ENCODE measurements around the gene SAMD11. TPM values are rescaled to one million over a fixed set of nuclear protein-coding genes. Genes with fewer than 3 reads are reported as not detected.

The SAMD11 gene
- total and polyA plus RNA-seq, 9 donors = 0.85 to 10.6 (median 2.3) TPM

DNA sequence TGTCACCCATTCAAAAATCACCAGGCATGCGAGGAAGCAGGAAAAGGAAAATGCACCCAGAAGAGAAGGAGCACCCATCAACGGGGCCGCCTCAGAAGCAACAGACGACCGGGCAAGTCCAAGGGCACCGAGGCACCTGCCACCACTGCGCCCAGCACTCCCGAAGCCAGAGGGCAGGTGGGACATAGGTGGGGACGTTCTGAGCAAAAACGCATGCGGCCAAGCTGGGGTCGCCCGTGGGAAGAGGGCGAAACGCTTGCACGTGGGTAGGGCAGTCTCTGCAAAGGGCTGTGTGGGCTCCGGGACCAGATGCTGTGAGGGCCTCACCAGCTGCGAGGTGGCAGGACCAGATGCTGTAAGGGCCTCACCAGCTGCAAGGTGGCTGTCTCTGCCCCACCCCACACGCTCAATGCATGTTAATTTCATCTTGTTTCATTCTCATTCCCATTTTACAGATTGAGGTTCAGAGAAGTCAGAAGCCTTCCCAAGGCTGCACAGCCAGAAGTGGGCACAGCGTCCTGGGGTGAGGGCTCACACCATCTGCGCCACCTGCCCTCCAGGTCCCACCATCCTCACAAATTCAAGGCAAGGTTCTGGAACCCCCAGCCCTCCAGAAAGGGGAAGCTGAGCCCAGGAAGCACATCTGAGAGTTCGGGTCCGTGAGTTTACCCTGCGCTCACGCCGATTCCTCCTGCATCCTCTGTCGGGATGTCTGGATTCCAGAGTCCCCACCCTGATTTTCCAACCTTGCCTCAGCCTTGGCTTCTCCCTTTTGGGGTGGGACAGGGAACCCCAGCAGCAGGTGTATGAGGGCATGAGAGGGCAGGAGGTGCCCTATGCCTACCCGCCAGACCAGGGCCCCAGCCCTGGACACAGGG lies 8.2 kb upstream of the SAMD11 start:
- H3K4me1 ChIP-seq (ENCODE audit: insufficient read depth) = peaks cover 6% of the 10 kb centered on the region
- H3K27me3 ChIP-seq = no peaks in the 10 kb centered on the region
- H3K9me3 ChIP-seq = no peaks in the 10 kb centered on the region
- no peak overlapping the region for H3K4me3 ChIP-seq
- 70 to 75% (median 71%) methylated on average over 28 of the region's 28 CpGs for WGBS, 3 donors
- TF ChIP-seq EP300 (IDR thresholded peaks at IDR 0.05) (no peak), POLR2A (IDR thresholded peaks at IDR 0.05) (no peak)
- TF ChIP-seq, protein P1, sequence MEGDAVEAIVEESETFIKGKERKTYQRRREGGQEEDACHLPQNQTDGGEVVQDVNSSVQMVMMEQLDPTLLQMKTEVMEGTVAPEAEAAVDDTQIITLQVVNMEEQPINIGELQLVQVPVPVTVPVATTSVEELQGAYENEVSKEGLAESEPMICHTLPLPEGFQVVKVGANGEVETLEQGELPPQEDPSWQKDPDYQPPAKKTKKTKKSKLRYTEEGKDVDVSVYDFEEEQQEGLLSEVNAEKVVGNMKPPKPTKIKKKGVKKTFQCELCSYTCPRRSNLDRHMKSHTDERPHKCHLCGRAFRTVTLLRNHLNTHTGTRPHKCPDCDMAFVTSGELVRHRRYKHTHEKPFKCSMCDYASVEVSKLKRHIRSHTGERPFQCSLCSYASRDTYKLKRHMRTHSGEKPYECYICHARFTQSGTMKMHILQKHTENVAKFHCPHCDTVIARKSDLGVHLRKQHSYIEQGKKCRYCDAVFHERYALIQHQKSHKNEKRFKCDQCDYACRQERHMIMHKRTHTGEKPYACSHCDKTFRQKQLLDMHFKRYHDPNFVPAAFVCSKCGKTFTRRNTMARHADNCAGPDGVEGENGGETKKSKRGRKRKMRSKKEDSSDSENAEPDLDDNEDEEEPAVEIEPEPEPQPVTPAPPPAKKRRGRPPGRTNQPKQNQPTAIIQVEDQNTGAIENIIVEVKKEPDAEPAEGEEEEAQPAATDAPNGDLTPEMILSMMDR (IDR thresholded peaks at IDR 0.05) = no peak
- DNase-seq = no peak
- intact Hi-C loops (cut with DNase I) = no loop called here
- no peaks in the 10 kb centered on the region for H3K36me3 ChIP-seq
- H3K27ac ChIP-seq = no peak overlapping the region

DNA sequence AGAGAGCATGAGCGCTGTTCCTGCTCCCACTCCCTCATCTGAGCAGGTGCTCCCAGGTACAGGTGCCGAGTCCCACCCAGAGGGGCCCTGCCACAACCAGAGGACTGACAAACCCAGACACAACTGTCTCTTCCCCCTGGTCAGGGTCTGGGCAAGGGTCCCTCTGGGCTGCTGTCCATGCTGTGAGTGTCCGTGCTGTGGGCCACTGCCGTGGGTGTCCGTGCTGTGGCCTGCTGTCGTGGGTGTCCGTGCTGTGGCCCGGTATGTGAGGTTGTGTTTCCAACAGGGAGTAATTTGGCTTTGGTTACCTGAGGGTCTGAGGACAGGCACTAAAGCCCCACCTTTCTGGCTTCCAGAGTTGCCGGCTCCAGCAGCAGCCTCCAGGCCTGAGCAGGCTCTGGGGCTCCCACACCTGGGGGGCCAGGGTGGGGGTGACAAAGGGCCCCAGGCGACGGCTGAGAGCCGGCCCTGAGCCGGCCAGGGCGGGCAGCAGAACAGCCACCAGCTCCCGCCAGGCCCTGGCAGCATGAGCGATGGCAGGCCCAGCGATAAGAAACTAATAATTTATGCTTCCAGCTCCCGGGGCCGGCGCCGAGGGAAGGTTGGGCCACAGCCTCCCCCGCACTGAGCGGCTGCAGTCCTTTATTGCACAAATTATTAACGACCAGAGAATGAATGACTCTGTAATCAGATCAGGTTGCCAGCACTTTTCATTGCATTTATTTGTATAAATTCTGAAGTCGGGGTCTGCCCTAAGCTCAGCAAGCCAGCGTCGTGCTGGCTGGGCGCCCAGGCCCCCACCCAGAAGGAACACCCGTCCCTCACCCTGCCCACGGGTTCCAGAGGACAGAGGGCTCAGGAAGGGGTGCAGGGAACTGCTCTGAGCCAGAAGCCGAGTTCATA lies 7.3 kb upstream of the SAMD11 start:
- peaks cover 11% of the 10 kb centered on the region for H3K4me1 ChIP-seq (ENCODE audit: insufficient read depth)
- no peaks in the 10 kb centered on the region for H3K36me3 ChIP-seq
- H3K4me3 ChIP-seq = no peak overlapping the region
- intact Hi-C loops (cut with DNase I) = no loop called here
- DNase-seq = peak in 1 of 5 donors; percentile 16
- no peaks in the 10 kb centered on the region for H3K27me3 ChIP-seq
- TF ChIP-seq, protein P1 (IDR thresholded peaks at IDR 0.05) = no peak
- no peak for TF ChIP-seq POLR2A (IDR thresholded peaks at IDR 0.05)
- no peak for TF ChIP-seq EP300 (IDR thresholded peaks at IDR 0.05)
- H3K27ac ChIP-seq = no peak overlapping the region
- 8 to 10% (median 9%) methylated on average over 26 to 31 of the region's 31 CpGs for WGBS, 3 donors
- H3K9me3 ChIP-seq = no peaks in the 10 kb centered on the region

DNA sequence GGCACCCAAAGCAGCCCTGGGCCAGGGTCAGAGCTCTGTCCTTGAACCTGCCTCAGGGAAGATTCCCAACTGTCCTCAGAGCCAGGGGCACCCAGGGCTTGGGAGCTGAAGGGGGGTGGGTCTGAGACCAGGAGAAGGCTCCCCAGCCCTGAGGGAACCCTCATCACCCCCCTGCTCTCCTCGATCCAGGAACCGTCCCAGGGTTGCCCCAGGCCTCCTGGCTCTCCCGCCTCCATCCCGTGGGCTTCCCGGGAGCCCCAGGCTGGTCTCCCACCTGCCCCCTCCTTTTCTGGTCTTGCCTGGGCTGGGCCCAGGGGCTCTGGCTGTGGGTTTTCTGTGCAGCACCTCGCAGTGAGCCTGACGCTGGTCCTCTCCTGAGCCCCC lies 6.7 kb upstream of the SAMD11 start:
- peak in 1 of 5 donors; percentile 9 for DNase-seq
- TF ChIP-seq EP300 (IDR thresholded peaks at IDR 0.05) (no peak), POLR2A (IDR thresholded peaks at IDR 0.05) (no peak)
- TF ChIP-seq, protein P1 (IDR thresholded peaks at IDR 0.05) = no peak
- 11 to 22% (median 15%) methylated on average over 6 to 7 of the region's 7 CpGs for WGBS, 3 donors
- Histone ChIP-seq H3K27me3 (no peaks in the 10 kb centered on the region), H3K36me3 (no peaks in the 10 kb centered on the region), H3K4me1 (ENCODE audit: insufficient read depth) (peaks cover 11% of the 10 kb centered on the region), H3K27ac (no peak overlapping the region), H3K4me3 (no peak overlapping the region), H3K9me3 (no peaks in the 10 kb centered on the region)
- intact Hi-C loops (cut with DNase I) = no loop called here

DNA sequence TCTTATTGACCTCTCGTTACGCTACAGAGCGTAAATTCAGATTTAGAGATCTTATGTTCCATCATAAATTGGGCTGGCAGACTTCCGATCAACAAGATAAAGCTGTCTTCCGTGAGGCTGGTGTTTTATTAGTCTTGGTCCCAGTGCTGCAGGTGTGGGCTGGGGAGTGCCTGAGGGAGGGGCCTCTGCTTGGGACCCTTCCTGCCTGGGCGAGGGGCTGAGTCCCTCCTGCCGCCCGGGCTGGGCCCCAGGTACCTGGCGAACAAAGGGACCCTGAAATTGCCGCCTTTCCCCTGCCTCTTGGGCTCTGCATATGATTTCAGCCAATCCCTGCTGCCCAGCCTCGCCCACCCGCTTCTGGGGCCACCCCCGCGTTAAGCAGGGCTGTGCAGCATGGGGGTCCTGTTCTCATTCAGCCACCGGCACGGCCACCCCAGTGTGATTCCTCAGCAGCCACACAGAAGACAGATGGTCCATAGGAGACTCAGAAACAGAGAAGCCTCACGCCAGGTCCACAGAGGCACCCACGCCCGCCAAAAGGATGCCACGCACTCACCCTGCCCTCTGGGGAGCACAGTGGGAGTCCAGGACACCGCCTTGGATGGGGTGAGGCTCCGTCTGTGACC lies 6.1 kb upstream of the SAMD11 start:
- Histone ChIP-seq H3K27me3 (no peaks in the 10 kb centered on the region), H3K4me3 (no peak overlapping the region), H3K27ac (no peak overlapping the region), H3K4me1 (ENCODE audit: insufficient read depth) (peaks cover 11% of the 10 kb centered on the region), H3K36me3 (no peaks in the 10 kb centered on the region), H3K9me3 (no peaks in the 10 kb centered on the region)
- peak in 1 of 5 donors; percentile 6 for DNase-seq
- 24 to 45% (median 41%) methylated on average over 22 of the region's 22 CpGs for WGBS, 3 donors
- no peak for TF ChIP-seq POLR2A (IDR thresholded peaks at IDR 0.05)
- TF ChIP-seq, protein P1 (IDR thresholded peaks at IDR 0.05) = no peak
- TF ChIP-seq EP300 (IDR thresholded peaks at IDR 0.05) = no peak
- intact Hi-C loops (cut with DNase I) = no loop called here
